DND-41 (cell line): ENCODE measurements around the gene DLK2.

ENCODE experiments used
- EZH2 ChIP-seq: IDR thresholded peaks from 3 replicates; pipeline ENCODE4 v1.6.1; 2012; ENCODE audit warnings: borderline replicate concordance, low read depth, mild to moderate bottlenecking, moderate library complexity, low read length, inconsistent platforms; ENCODE audit not compliant: severe bottlenecking
- TF ChIP-seq, protein P1 (sequence below): IDR thresholded peaks from 2 replicates; pipeline ENCODE4 v1.5.1; 2012; ENCODE audit warnings: borderline replicate concordance, low read length, moderate library complexity, mild to moderate bottlenecking; ENCODE audit not compliant: poor library complexity, severe bottlenecking; ENCODE audit errors: extremely low read depth

DNA sequence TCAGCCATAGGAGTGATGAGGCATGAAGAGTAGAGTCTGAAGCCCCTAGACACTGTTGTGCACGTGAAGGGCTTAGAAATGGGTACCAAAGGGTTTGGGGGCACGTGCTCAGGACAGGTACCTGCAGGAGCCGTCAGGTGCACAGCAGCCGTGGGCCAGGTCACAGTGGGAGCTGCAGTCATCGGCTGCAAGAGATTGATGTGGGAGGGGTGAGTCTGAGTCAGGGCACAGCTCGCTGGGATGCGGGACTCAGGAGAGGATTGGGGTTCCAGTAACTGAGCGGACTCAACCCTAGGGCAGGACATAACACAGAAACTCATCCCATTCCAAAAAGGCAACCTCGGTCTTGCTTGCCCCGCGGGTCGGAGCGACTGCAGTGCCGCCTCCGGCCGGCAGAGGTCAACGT, 1.1 kb downstream of the DLK2 start:
- TF ChIP-seq, protein P1, sequence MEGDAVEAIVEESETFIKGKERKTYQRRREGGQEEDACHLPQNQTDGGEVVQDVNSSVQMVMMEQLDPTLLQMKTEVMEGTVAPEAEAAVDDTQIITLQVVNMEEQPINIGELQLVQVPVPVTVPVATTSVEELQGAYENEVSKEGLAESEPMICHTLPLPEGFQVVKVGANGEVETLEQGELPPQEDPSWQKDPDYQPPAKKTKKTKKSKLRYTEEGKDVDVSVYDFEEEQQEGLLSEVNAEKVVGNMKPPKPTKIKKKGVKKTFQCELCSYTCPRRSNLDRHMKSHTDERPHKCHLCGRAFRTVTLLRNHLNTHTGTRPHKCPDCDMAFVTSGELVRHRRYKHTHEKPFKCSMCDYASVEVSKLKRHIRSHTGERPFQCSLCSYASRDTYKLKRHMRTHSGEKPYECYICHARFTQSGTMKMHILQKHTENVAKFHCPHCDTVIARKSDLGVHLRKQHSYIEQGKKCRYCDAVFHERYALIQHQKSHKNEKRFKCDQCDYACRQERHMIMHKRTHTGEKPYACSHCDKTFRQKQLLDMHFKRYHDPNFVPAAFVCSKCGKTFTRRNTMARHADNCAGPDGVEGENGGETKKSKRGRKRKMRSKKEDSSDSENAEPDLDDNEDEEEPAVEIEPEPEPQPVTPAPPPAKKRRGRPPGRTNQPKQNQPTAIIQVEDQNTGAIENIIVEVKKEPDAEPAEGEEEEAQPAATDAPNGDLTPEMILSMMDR: no peak
- TF ChIP-seq EZH2: no peak
